ENCODE results near the gene CTSC. TPM values are rescaled to one million over a fixed set of nuclear protein-coding genes. Genes with fewer than 3 reads are reported as not detected.
"Not testable (repeated sequence)": the region's sequence is repeated elsewhere in the genome, so short reads cannot be mapped to it uniquely, and the experiment has no call there.

The CTSC gene
- total RNA-seq, 2 experiments from 2014 or later = 66.5 to 70.7 TPM

DNA sequence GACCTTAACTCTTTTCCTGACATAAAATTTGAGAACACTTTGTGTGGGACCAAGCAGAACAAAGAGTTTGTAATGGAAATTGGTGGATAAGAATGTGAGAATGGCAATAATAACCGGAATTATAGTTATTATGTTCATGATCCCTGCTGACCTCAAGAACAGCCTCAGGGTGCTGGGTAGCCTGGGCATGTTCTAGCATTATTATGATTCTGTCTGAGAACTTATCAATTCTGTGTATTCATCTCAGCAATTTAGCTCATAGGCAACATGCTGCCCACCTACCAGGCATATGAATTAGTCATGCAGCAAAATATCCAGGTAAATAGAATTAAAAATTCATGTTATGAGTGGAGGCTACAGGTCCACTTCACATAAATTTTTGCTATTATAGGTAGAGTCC is 61.9 kb downstream of the CTSC start:
- H3K4me3 Mint-ChIP-seq = no peak overlapping the region

DNA sequence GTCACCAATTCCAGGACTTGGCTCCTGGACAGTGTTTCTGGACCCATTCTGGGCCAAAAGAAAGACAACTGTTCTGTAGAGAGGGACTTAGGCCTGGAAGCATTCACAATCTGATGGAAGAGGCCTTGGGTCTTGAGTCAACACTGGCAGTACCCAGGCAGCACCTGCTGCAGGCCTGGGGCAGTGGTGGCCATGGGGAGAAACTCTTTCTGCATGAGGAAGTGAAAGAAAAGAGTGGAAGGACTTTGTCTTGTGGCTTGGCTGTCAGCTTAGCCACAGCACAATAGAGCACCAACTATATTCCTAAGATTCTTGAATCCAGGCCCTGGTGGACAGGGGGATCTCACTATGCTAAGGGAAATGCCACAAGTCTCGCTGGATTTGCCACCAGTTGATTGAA is 70.6 kb downstream of the CTSC start:
- H3K27me3 Mint-ChIP-seq = no peaks in the 10 kb centered on the region
- peaks cover 3% of the 10 kb centered on the region for H3K9me3 Mint-ChIP-seq
- POLR2A ChIA-PET = no interaction called here
- H3K36me3 Mint-ChIP-seq = peaks cover 38% of the 10 kb centered on the region
- CTCF ChIA-PET = no interaction called here
- no peak for DNase-seq
- H3K27ac Mint-ChIP-seq = no peak overlapping the region
- no peaks in the 10 kb centered on the region for H3K4me1 Mint-ChIP-seq (ENCODE audit: low read depth)
- intact Hi-C loops (cut with micrococcal nuclease) = no loop called here
- no peak overlapping the region for H3K4me3 Mint-ChIP-seq

More for the DNA sequence above, 61.9 kb downstream of the CTSC start:
- Mint-ChIP-seq H3K36me3 (peaks cover 4% of the 10 kb centered on the region), H3K9me3 (peaks cover 3% of the 10 kb centered on the region), H3K4me1 (ENCODE audit: low read depth) (no peaks in the 10 kb centered on the region), H3K27me3 (no peaks in the 10 kb centered on the region), H3K27ac (no peak overlapping the region)
- CTCF ChIA-PET = no interaction called here
- POLR2A ChIA-PET = no interaction called here
- no peak for DNase-seq
- intact Hi-C loops (cut with micrococcal nuclease) = no loop called here

DNA sequence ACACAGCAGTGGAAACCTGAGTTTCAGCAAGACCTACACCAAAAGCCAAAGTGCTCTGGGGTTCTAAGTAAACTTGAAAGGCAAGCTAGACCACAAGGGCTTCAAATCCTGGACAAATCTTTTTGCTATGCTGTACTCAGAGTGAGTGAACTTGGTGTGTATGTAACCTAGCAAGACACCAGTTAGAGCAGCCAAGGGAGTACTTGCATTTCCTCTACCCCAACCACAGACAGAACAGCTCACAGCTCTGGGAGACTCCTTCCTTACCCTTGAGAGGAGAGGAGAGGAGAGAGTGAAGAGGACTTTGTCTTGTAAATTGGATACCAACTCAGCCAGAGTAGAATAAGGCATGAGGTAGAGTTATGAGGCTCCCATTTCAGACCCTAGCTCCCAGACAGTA is 71.4 kb downstream of the CTSC start:
- Mint-ChIP-seq H3K4me1 (ENCODE audit: low read depth) (no peaks in the 10 kb centered on the region), H3K27me3 (no peaks in the 10 kb centered on the region), H3K4me3 (no peak overlapping the region), H3K27ac (no peak overlapping the region), H3K9me3 (peaks cover 11% of the 10 kb centered on the region), H3K36me3 (peaks cover 40% of the 10 kb centered on the region)
- ChIA-PET POLR2A (no interaction called here), CTCF (no interaction called here)
- intact Hi-C loops (cut with micrococcal nuclease) = no loop called here
- DNase-seq = no peak

DNA sequence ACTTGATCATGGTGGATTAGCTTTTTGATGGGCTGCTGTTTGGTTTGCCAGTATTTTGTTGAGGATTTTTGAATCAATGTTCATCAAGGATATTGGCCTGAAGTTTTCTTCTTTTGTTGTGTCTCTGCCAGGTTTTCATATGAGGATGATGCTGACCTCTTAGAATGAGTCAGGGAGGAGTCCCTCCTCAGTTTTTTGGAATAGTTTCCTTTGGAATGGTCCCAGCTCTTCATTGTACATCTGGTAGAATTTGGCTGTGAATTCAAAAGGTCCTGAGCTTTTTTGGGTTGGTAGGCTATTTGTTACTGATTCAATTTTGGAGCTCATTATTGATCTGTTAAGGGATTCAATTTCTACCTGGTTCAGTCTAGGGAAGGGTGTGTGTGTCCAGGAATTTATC is 78.1 kb downstream of the CTSC start:
- Mint-ChIP-seq H3K27ac (no peak overlapping the region), H3K27me3 (no peaks in the 10 kb centered on the region), H3K4me1 (ENCODE audit: low read depth) (no peaks in the 10 kb centered on the region), H3K9me3 (peaks cover 60% of the 10 kb centered on the region), H3K36me3 (peaks cover 31% of the 10 kb centered on the region), H3K4me3 (no peak overlapping the region)
- ChIA-PET CTCF (no interaction called here), POLR2A (no interaction called here)
- intact Hi-C loops (cut with micrococcal nuclease) = no loop called here
- DNase-seq = no peak

DNA sequence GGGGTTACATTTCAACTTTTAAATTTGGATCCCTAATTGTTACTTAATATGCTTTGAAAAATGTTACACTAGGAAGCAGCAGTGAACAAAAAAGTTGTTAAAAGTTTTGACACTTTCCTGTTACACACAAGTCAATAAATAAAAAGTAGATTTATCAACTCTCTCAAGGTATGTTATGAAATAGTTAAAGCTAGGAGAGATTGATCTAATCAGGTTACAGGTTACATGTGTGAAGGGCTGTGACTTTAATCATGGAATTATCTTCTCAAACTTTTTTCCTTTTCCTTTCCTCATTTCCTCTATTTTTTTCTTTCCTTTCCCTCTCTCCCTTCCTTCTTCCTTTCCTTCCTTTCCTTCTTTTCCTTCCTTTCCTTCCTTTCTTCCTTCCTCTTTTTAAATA is 85.3 kb downstream of the CTSC start:
- ChIA-PET CTCF (no interaction called here), POLR2A (no interaction called here)
- intact Hi-C loops (cut with micrococcal nuclease) = no loop called here
- DNase-seq = no peak
- no peak overlapping the region for H3K4me3 Mint-ChIP-seq
- peaks cover 16% of the 10 kb centered on the region for H3K9me3 Mint-ChIP-seq
- no peaks in the 10 kb centered on the region for H3K4me1 Mint-ChIP-seq (ENCODE audit: low read depth)
- no peak overlapping the region for H3K27ac Mint-ChIP-seq
- no peaks in the 10 kb centered on the region for H3K27me3 Mint-ChIP-seq
- H3K36me3 Mint-ChIP-seq = peaks cover 3% of the 10 kb centered on the region

DNA sequence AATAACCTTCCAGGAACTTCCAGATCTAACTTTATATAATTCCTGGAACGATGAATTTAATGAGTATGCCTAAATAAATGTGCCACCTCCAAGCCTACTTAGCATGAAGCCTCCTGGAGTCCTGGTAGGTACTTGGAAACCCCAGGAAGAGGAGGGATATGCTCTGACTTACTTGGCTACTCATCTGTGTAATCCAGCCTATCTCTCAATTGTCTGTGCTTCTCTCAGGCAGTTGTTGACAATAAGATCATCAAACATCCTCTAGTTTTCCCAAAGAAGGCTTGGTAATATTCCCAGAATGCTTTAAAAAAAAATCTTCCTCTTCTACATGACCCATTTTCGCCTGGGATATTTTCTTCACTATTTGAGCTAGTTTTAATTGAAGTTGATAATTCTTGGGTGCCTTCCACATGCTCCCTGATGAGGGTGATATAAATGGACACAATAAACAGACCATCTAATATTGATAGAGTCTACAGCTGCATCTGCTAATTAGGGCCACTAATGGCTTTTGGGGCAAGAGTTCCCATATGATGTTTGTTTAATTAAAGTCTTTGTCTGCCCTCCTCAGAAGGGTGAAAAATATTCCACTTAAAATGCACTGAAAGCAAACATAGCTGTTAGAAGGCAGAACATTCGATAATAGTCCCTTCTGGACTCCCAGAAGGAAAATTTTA is 86.8 kb downstream of the CTSC start:
- H3K27ac Mint-ChIP-seq = no peak overlapping the region
- H3K36me3 Mint-ChIP-seq = peaks cover 3% of the 10 kb centered on the region
- H3K27me3 Mint-ChIP-seq = no peaks in the 10 kb centered on the region
- CTCF ChIA-PET = no interaction called here
- no peak for DNase-seq
- intact Hi-C loops (cut with micrococcal nuclease) = no loop called here
- no peak overlapping the region for H3K4me3 Mint-ChIP-seq
- no peaks in the 10 kb centered on the region for H3K4me1 Mint-ChIP-seq (ENCODE audit: low read depth)
- peaks cover 13% of the 10 kb centered on the region for H3K9me3 Mint-ChIP-seq
- POLR2A ChIA-PET = no interaction called here

DNA sequence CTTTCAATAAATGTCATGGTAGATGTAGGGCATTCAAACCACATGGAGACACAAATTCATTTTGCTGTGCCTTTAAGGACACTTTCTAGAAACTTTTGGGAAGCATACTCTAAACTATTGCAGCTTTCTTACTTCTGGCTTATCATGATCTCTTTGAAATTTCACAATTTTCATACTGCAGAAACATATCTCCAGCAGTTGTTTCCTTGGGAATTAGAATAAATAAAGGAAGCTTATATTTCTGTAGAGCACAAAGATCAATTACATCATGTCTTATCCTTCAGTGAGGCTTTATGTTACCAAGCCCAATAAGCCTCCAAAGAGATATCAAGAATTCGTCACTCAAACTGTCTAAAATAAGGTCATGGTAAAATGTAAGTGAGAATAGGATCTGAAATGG is 87.8 kb downstream of the CTSC start:
- Mint-ChIP-seq H3K27ac (no peak overlapping the region), H3K36me3 (peaks cover 3% of the 10 kb centered on the region), H3K27me3 (no peaks in the 10 kb centered on the region), H3K4me3 (no peak overlapping the region), H3K9me3 (peaks cover 6% of the 10 kb centered on the region), H3K4me1 (ENCODE audit: low read depth) (no peaks in the 10 kb centered on the region)
- POLR2A ChIA-PET = no interaction called here
- no peak for DNase-seq
- CTCF ChIA-PET = no interaction called here
- intact Hi-C loops (cut with micrococcal nuclease) = no loop called here

DNA sequence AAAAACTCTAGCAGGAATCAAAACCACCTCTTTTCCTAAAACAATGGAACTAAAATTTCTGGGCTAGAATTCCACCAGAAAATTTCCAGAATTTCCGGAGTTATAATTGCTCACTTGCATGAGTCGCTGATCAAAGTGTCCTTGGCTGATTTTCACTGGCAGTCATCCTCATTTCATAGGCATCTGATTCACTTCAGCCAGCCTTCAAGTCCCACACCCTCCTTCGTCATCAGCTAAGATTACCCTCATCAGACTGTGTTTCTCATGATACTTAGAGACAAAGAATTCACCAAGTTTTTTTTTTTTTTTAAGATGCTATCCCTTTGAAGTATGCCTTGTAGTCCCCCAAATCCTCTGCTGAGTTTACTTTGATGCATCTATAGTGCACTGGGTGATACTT is 90.8 kb downstream of the CTSC start:
- Mint-ChIP-seq H3K9me3 (peaks cover 18% of the 10 kb centered on the region), H3K4me3 (no peak overlapping the region), H3K36me3 (peaks cover 16% of the 10 kb centered on the region), H3K4me1 (ENCODE audit: low read depth) (no peaks in the 10 kb centered on the region), H3K27me3 (no peaks in the 10 kb centered on the region), H3K27ac (no peak overlapping the region)
- no peak for DNase-seq
- ChIA-PET CTCF (interaction anchor here (0.6 kb wide), 1 partner anchor 323 kb away, joined by 5 read pairs; no protein-coding TSS in a partner anchor), POLR2A (no interaction called here)
- intact Hi-C loops (cut with micrococcal nuclease) = no loop called here

DNA sequence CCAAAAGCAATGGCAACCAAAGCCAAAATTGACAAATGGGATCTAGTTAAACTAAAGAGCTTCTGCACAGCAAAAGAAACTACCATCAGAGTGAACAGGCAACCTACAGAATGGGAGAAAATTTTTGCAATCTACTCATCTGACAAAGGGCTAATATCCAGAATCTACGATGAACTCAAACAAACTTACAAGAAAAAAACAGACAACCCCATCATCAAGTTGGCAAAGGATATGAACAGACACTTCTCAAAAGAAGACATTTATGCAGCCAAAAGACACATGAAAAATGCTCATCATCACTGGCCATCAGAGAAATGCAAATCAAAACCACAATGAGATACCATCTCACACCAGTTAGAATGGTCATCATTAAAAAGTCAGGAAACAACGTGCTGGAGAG is 92.0 kb downstream of the CTSC start:
- H3K4me3 Mint-ChIP-seq; DNase-seq; H3K27me3 Mint-ChIP-seq; POLR2A ChIA-PET; intact Hi-C loops (cut with micrococcal nuclease); CTCF ChIA-PET; H3K4me1 Mint-ChIP-seq (ENCODE audit: low read depth); H3K27ac Mint-ChIP-seq: not testable (repeated sequence)
- Mint-ChIP-seq H3K36me3 (peaks cover 18% of the 10 kb centered on the region), H3K9me3 (peaks cover 20% of the 10 kb centered on the region)

Other genes starting within 250 kb of the CTSC start
- gene RAB38, start 162.3 kb downstream of the CTSC start, total RNA-seq = under 1 TPM; 0.76 to 0.97 TPM

Measured in activated CD4-positive, alpha-beta memory T cell treated with anti-CD3 and anti-CD28 coated beads for 36 hours (primary cell).